Gastrocnemius medialis (tissue), 4 donors: ENCODE results near the gene TLDC2.

Source experiments
- POLR2A ChIP-seq, 2 donors: fragments of 450-650 bp; IDR thresholded peaks; one replicate each; pipeline ENCODE4 v1.6.1; 2017; ENCODE audit warnings: antibody characterized with exemption in 2 of 2, mild to moderate bottlenecking in 2 of 2, moderate library complexity in 2 of 2
- TF ChIP-seq, protein P1 (sequence below), 5 experiments: fragments of 450-650 bp in 3 of 5; fragments of 200-600 bp in 2 of 5; sonication (generic) in 2 of 5; IDR thresholded peaks in 4 of 5; conservative IDR thresholded peaks in 1 of 5; 1 replicate in 4 of 5; 2 replicates in 1 of 5; pipeline ENCODE4 v1.5.1; 2016 to 2019; ENCODE audit warnings: antibody characterized with exemption in 5 of 5, mild to moderate bottlenecking in 3 of 5, moderate library complexity in 3 of 5

DNA sequence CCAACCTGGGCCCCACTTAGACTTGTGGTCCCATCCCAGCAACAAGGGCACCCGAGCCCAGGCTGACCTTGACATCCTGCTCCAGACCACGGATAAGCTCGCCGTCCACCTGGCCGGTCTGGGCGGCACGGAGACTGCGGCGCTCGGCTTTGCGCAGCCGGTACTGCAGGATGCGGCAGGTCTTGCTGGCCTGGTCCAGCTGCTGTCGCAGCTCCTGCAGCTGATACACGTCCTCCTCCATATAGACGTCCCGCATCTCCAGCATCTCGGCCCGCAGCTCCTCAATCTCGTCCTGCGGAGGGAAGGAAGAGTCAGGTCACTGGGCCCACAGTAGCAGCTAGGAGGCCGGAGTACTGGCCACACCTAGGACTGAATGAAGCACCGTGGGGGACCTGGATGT lies 36.8 kb upstream of the TLDC2 start:
- TF ChIP-seq, protein P1, sequence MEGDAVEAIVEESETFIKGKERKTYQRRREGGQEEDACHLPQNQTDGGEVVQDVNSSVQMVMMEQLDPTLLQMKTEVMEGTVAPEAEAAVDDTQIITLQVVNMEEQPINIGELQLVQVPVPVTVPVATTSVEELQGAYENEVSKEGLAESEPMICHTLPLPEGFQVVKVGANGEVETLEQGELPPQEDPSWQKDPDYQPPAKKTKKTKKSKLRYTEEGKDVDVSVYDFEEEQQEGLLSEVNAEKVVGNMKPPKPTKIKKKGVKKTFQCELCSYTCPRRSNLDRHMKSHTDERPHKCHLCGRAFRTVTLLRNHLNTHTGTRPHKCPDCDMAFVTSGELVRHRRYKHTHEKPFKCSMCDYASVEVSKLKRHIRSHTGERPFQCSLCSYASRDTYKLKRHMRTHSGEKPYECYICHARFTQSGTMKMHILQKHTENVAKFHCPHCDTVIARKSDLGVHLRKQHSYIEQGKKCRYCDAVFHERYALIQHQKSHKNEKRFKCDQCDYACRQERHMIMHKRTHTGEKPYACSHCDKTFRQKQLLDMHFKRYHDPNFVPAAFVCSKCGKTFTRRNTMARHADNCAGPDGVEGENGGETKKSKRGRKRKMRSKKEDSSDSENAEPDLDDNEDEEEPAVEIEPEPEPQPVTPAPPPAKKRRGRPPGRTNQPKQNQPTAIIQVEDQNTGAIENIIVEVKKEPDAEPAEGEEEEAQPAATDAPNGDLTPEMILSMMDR (IDR thresholded peaks at IDR 0.05 in 4 of 5, conservative IDR thresholded peaks at IDR 0.05 in 1 of 5): no peak
- no peak for TF ChIP-seq POLR2A (IDR thresholded peaks at IDR 0.05)
